HCT116 (cell line): ENCODE measurements around the gene TEX29. TPM values are rescaled to one million over a fixed set of nuclear protein-coding genes. Genes with fewer than 3 reads are reported as not detected.

ENCODE experiments used
- ATAC-seq: fragments of 200-7000 bp; cut with Tn5 transposase; 2 replicates; pipeline ENCODE4 v1.9.1; 2020; ENCODE audit warnings: mild to moderate bottlenecking, moderate library complexity
- BruUV-seq: library from RNA; stranded (reverse); fragments of 400-500 nt; replicated peaks from 2 replicates; lab custom pipeline; 2021; lab: Mats Ljungman, UMichigan
- CTCF ChIA-PET: fragments of 300-600 bp; sonication (Branson Sonifier 250); formaldehyde crosslinking; loops from one replicate; lab custom pipeline; 2021; ENCODE audit warnings: antibody characterized with exemption; lab: Charles Lee
- POLR2A ChIA-PET: fragments of 300-600, 350-600 bp; sonication (Branson Sonifier 250); formaldehyde crosslinking; loops from one replicate; lab custom pipeline; 2021; ENCODE audit warnings: antibody characterized with exemption; lab: Charles Lee
- RAD21 ChIA-PET, 2 experiments: fragments of 300-600 bp; sonication (Branson Sonifier 250); formaldehyde crosslinking; loops; one replicate each; lab custom pipeline; 2023; ENCODE audit warnings: low total read pairs in 2 of 2; ENCODE audit not compliant: uncharacterized antibody in 2 of 2, unreplicated experiment in 2 of 2, low non-redundant PET in 1 of 2; lab: Charles Lee
- DNase-seq: peaks from one replicate; pipeline ENCODE4 v3.0.0-alpha.2; 2010; ENCODE audit warnings: low read depth, low spot score
- H2AFZ ChIP-seq: fragments of 200-600 bp; shearing (Covaris generic), sonication (generic); 2 replicates; pipeline ENCODE4 v1.6.1; 2017; ENCODE audit warnings: low read depth, mixed run types, mixed read lengths, antibody characterized with exemption, low read length; ENCODE audit not compliant: poor library complexity, severe bottlenecking
- H3K27ac ChIP-seq: 2 replicates; pipeline ENCODE4 v1.5.1; 2012; ENCODE audit warnings: low read depth, low read length
- H3K27me3 ChIP-seq: fragments of 200-600 bp; sonication (generic); 2 replicates; pipeline ENCODE4 v1.6.1; 2016; ENCODE audit warnings: mixed run types, low read length, mixed read lengths; ENCODE audit not compliant: insufficient read depth
- H3K36me3 ChIP-seq, 2 experiments: fragments of 200-500 bp in 1 of 2; fragments of 200-600 bp in 1 of 2; sonication (Bioruptor generic) in 1 of 2; sonication (generic) in 1 of 2; 2 replicates each; pipeline versions ENCODE4 v1.5.1 to v1.6.1; 2014 to 2016; ENCODE audit warnings: low read length in 2 of 2, inconsistent platforms in 1 of 2, mixed read lengths in 1 of 2, mixed run types in 1 of 2; ENCODE audit not compliant: insufficient read depth in 2 of 2, control insufficient read depth in 1 of 2
- H3K4me1 ChIP-seq, 2 experiments: fragments of 200-600 bp in 1 of 2; sonication (generic) in 1 of 2; 2 replicates each; pipeline versions ENCODE4 v1.5.1 to v1.6.1; 2012 to 2017; ENCODE audit warnings: low read length in 2 of 2, inconsistent platforms in 1 of 2, mild to moderate bottlenecking in 1 of 2, mixed read lengths in 1 of 2, mixed run types in 1 of 2, moderate library complexity in 1 of 2; ENCODE audit not compliant: insufficient read depth in 2 of 2, control insufficient read depth in 1 of 2
- H3K4me2 ChIP-seq: fragments of 200-600 bp; sonication (generic); 2 replicates; pipeline ENCODE4 v1.6.1; 2017; ENCODE audit warnings: mixed run types, low read length, mixed read lengths
- H3K4me3 ChIP-seq, 2 experiments: fragments of 200-600 bp in 1 of 2; sonication (generic) in 1 of 2; replicated peaks in 1 of 2; 2 replicates each; pipeline ENCODE4 v1.5.1; 2011 to 2016; ENCODE audit warnings: low read length in 2 of 2, control low read depth in 1 of 2, low read depth in 1 of 2, mild to moderate bottlenecking in 1 of 2, mixed read lengths in 1 of 2, mixed run types in 1 of 2
- H3K79me2 ChIP-seq: fragments of 200-600 bp; sonication (generic); 2 replicates; pipeline ENCODE4 v1.6.1; 2017; ENCODE audit warnings: mild to moderate bottlenecking, mixed run types, low read length, moderate library complexity, mixed read lengths; ENCODE audit not compliant: insufficient read depth
- H3K9ac ChIP-seq: fragments of 200-600 bp; sonication (generic); 2 replicates; pipeline ENCODE4 v1.6.1; 2016; ENCODE audit warnings: low read length, mixed read lengths
- H3K9me2 ChIP-seq: fragments of 200-600 bp; sonication (generic), shearing (Covaris generic); 2 replicates; pipeline ENCODE4 v1.6.1; 2017; ENCODE audit warnings: mixed run types, mild to moderate bottlenecking, moderate library complexity; ENCODE audit not compliant: insufficient read depth
- H3K9me3 ChIP-seq, 2 experiments: fragments of 200-500 bp in 1 of 2; fragments of 200-600 bp in 1 of 2; sonication (Bioruptor generic) in 1 of 2; sonication (generic) in 1 of 2; 2 replicates each; pipeline ENCODE4 v1.6.1; 2014 to 2017; ENCODE audit warnings: low read length in 2 of 2, mixed read lengths in 2 of 2, inconsistent platforms in 1 of 2, low read depth in 1 of 2, mild to moderate bottlenecking in 1 of 2, mixed run types in 1 of 2, moderate library complexity in 1 of 2; ENCODE audit not compliant: control insufficient read depth in 1 of 2, insufficient read depth in 1 of 2
- H4K20me1 ChIP-seq: fragments of 200-600 bp; sonication (generic), shearing (Covaris generic); 2 replicates; pipeline ENCODE4 v1.6.1; 2017; ENCODE audit warnings: mixed run types, mild to moderate bottlenecking, moderate library complexity; ENCODE audit not compliant: insufficient read depth
- CEBPB ChIP-seq: IDR thresholded peaks from 2 replicates; pipeline ENCODE4 v1.6.1; 2012; ENCODE audit warnings: low read depth
- EGR1 ChIP-seq: IDR thresholded peaks from 2 replicates; pipeline ENCODE4 v1.6.1; 2012; ENCODE audit warnings: low read depth
- JUND ChIP-seq: IDR thresholded peaks from 2 replicates; pipeline ENCODE4 v1.6.1; 2012
- MAX ChIP-seq: IDR thresholded peaks from 2 replicates; pipeline ENCODE4 v1.6.1; 2012
- POLR2AphosphoS5 ChIP-seq: IDR thresholded peaks from 2 replicates; pipeline ENCODE4 v1.6.1; 2011; ENCODE audit warnings: mild to moderate bottlenecking, low read depth, low read length, moderate library complexity
- RAD21 ChIP-seq: IDR thresholded peaks from 2 replicates; pipeline ENCODE4 v1.6.1; 2012; ENCODE audit warnings: low read depth, mild to moderate bottlenecking
- SIN3A ChIP-seq: IDR thresholded peaks from 2 replicates; pipeline ENCODE4 v1.6.1; 2012; ENCODE audit warnings: low read depth
- SRF ChIP-seq: IDR thresholded peaks from 2 replicates; pipeline ENCODE4 v1.6.1; 2012; ENCODE audit warnings: low read depth
- TCF7L2 ChIP-seq: IDR thresholded peaks from 2 replicates; pipeline ENCODE4 v1.7.0; 2011; ENCODE audit warnings: borderline replicate concordance, inconsistent platforms; ENCODE audit not compliant: insufficient read depth, insufficient read length; ENCODE audit errors: extremely low read depth
- ZBTB33 ChIP-seq: IDR thresholded peaks from 2 replicates; pipeline ENCODE4 v1.6.1; 2011; ENCODE audit warnings: mild to moderate bottlenecking, low read length, moderate library complexity; ENCODE audit not compliant: insufficient replicate concordance; ENCODE audit errors: extremely low read depth
- ZFX ChIP-seq: fragments of 450-650 bp; IDR thresholded peaks from 2 replicates; pipeline ENCODE4 v1.6.1; 2017
- intact Hi-C: fragments of 100-400 bp; cut with micrococcal nuclease; formaldehyde crosslinking; loops from 2 replicates; pipeline ENCODE4 v1.10.0; 2022
- total RNA-seq: library from RNA; stranded (reverse); gene quantifications from one replicate; pipeline ENCODE4 v1.2.1, GENCODE V29; 2021; ENCODE audit not compliant: unreplicated experiment
- TF ChIP-seq, protein P1 (sequence below): IDR thresholded peaks from 2 replicates; pipeline ENCODE4 v1.6.1; 2012; ENCODE audit warnings: low read depth
- TF ChIP-seq, protein P2 (sequence below): IDR thresholded peaks from 2 replicates; pipeline ENCODE4 v1.6.1; 2012

Gene TEX29
- total RNA-seq, 1 experiment from 2014 or later: not detected

GRCh38 chr13:111387026-111387871 is 66.8 kb downstream of the TEX29 start:
- no peak for TF ChIP-seq EGR1
- no peak for TF ChIP-seq POLR2AphosphoS5
- TF ChIP-seq ZBTB33: no peak
- TF ChIP-seq CEBPB: no peak
- TF ChIP-seq SRF: no peak
- TF ChIP-seq, all 23 proteins: peak for 0
- Histone ChIP-seq H3K4me1 (no peaks in the 10 kb centered on the region), H3K79me2 (no peaks in the 10 kb centered on the region), H3K4me2 (no peak overlapping the region), H3K4me3 (no peak overlapping the region), H3K9ac (no peak overlapping the region), H2AFZ (no peak overlapping the region), H3K27me3 (no peaks in the 10 kb centered on the region), H3K9me2 (no peaks in the 10 kb centered on the region), H3K27ac (no peak overlapping the region), H3K9me3 (no peaks in the 10 kb centered on the region), H3K36me3 (no peaks in the 10 kb centered on the region), H4K20me1 (no peaks in the 10 kb centered on the region)
- no TSS peak for BruUV-seq
- 0 out of 2 replicates have a peak, but pooled peaks have one; percentile 25 for ATAC-seq
- POLR2A ChIA-PET: no interaction called here
- CTCF ChIA-PET: no interaction called here
- no peak for DNase-seq
- intact Hi-C loops: no loop called here
- RAD21 ChIA-PET: no interaction called here

DNA sequence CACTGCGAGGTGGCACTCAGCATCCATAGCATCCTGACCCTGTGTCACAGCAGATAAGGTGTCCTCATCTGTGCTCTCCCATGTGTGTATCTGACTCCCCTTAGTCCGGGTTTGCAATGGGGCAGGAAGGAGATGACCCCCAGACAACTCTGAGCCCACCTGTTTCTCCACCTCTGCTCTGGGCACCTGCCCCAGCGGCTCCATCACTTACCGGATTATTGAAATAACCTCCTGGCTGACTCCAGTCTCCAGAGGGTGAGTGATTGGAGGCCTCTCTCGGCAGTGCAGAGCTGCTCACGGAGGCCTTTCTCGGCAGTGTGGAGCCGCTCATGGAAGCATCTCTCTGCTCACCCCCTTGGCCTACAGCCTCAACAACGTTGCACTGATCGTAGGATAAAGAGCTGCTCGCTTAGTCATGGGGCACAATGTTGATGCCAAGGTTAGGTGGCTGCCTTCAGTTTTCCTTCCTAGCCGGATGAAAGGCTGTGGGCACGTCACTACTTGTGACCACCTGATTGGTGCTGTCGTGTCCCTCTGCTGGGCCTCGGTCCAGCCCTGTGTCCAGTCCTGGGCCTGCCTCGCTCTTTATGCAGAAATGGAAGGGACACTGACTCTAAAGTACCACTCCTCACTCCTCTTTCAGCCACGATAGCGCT is 67.6 kb downstream of the TEX29 start:
- Histone ChIP-seq H4K20me1 (no peaks in the 10 kb centered on the region), H3K4me2 (no peak overlapping the region), H3K27me3 (no peaks in the 10 kb centered on the region), H3K79me2 (no peaks in the 10 kb centered on the region), H3K4me1 (no peaks in the 10 kb centered on the region), H3K36me3 (no peaks in the 10 kb centered on the region), H3K9me2 (no peaks in the 10 kb centered on the region), H2AFZ (no peak overlapping the region), H3K9ac (no peak overlapping the region), H3K27ac (no peak overlapping the region), H3K9me3 (no peaks in the 10 kb centered on the region), H3K4me3 (no peak overlapping the region)
- ATAC-seq (peak; percentile 27; the same call in 1 of the 2 replicates), DNase-seq (no peak)
- intact Hi-C loops: no loop called here
- BruUV-seq: no TSS peak
- POLR2A ChIA-PET: no interaction called here
- CTCF ChIA-PET: no interaction called here
- RAD21 ChIA-PET: no interaction called here
- TF ChIP-seq SIN3A (no peak), POLR2AphosphoS5 (no peak), MAX (no peak), SRF (no peak), ZFX (no peak), EGR1 (no peak), JUND (no peak), RAD21 (no peak), TCF7L2 (no peak)
- TF ChIP-seq, protein P1, sequence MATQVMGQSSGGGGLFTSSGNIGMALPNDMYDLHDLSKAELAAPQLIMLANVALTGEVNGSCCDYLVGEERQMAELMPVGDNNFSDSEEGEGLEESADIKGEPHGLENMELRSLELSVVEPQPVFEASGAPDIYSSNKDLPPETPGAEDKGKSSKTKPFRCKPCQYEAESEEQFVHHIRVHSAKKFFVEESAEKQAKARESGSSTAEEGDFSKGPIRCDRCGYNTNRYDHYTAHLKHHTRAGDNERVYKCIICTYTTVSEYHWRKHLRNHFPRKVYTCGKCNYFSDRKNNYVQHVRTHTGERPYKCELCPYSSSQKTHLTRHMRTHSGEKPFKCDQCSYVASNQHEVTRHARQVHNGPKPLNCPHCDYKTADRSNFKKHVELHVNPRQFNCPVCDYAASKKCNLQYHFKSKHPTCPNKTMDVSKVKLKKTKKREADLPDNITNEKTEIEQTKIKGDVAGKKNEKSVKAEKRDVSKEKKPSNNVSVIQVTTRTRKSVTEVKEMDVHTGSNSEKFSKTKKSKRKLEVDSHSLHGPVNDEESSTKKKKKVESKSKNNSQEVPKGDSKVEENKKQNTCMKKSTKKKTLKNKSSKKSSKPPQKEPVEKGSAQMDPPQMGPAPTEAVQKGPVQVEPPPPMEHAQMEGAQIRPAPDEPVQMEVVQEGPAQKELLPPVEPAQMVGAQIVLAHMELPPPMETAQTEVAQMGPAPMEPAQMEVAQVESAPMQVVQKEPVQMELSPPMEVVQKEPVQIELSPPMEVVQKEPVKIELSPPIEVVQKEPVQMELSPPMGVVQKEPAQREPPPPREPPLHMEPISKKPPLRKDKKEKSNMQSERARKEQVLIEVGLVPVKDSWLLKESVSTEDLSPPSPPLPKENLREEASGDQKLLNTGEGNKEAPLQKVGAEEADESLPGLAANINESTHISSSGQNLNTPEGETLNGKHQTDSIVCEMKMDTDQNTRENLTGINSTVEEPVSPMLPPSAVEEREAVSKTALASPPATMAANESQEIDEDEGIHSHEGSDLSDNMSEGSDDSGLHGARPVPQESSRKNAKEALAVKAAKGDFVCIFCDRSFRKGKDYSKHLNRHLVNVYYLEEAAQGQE: no peak
- TF ChIP-seq, protein P2, sequence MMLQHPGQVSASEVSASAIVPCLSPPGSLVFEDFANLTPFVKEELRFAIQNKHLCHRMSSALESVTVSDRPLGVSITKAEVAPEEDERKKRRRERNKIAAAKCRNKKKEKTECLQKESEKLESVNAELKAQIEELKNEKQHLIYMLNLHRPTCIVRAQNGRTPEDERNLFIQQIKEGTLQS: no peak
